Prostate gland (tissue), 2 donors: ENCODE data around the gene ASB16.

ENCODE experiments used
- POLR2A ChIP-seq: fragments of 450-650 bp; IDR thresholded peaks from one replicate; pipeline ENCODE4 v1.6.1; 2016; ENCODE audit warnings: antibody characterized with exemption, mild to moderate bottlenecking
- POLR2AphosphoS5 ChIP-seq: sonication (generic); formaldehyde crosslinking; IDR thresholded peaks from one replicate; pipeline ENCODE4 v1.6.1; 2017; ENCODE audit warnings: antibody characterized with exemption
- TF ChIP-seq, protein P1 (sequence below), 4 experiments: fragments of 200-600 bp in 2 of 4; fragments of 450-650 bp in 2 of 4; sonication (generic) in 2 of 4; IDR thresholded peaks; 1 replicate in 3 of 4; 2 replicates in 1 of 4; pipeline ENCODE4 v1.5.1; 2016 to 2019; ENCODE audit warnings: antibody characterized with exemption in 4 of 4, mild to moderate bottlenecking in 2 of 4, moderate library complexity in 2 of 4

GRCh38 chr17:44188576-44189403, 18.3 kb downstream of the ASB16 start:
- TF ChIP-seq, protein P1, sequence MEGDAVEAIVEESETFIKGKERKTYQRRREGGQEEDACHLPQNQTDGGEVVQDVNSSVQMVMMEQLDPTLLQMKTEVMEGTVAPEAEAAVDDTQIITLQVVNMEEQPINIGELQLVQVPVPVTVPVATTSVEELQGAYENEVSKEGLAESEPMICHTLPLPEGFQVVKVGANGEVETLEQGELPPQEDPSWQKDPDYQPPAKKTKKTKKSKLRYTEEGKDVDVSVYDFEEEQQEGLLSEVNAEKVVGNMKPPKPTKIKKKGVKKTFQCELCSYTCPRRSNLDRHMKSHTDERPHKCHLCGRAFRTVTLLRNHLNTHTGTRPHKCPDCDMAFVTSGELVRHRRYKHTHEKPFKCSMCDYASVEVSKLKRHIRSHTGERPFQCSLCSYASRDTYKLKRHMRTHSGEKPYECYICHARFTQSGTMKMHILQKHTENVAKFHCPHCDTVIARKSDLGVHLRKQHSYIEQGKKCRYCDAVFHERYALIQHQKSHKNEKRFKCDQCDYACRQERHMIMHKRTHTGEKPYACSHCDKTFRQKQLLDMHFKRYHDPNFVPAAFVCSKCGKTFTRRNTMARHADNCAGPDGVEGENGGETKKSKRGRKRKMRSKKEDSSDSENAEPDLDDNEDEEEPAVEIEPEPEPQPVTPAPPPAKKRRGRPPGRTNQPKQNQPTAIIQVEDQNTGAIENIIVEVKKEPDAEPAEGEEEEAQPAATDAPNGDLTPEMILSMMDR (IDR thresholded peaks at IDR 0.05): no peak
- TF ChIP-seq POLR2A (no peak), POLR2AphosphoS5 (no peak)
